GM23338 (cell line): ENCODE measurements around the gene DLG2. TPM values are rescaled to one million over a fixed set of nuclear protein-coding genes. Genes with fewer than 3 reads are reported as not detected.

Experiments
- ATAC-seq: fragments of 200-7000 bp; cut with Tn5 transposase; 3 replicates; pipeline ENCODE4 v1.9.1; 2020
- DNase-seq: peaks from one replicate; pipeline ENCODE4 v3.0.0-alpha.2; 2015; ENCODE audit warnings: low spot score
- H2AFZ ChIP-seq: fragments of 200-600 bp; sonication (generic); 2 replicates; pipeline ENCODE4 v1.8.0; 2016; ENCODE audit warnings: antibody characterized with exemption, mild to moderate bottlenecking, moderate library complexity
- H3F3A ChIP-seq: fragments of 200-600 bp; sonication (generic); replicated peaks from 2 replicates; pipeline ENCODE4 v1.8.0; 2017; ENCODE audit warnings: antibody characterized with exemption, mixed run types, low read depth
- H3K27ac ChIP-seq: fragments of 200-600 bp; sonication (generic); 2 replicates; pipeline ENCODE4 v1.6.1; 2016; ENCODE audit warnings: low read depth
- H3K27me3 ChIP-seq: fragments of 200-600 bp; sonication (generic); 2 replicates; pipeline ENCODE4 v1.8.0; 2016; ENCODE audit warnings: mild to moderate bottlenecking, mixed run types, moderate library complexity; ENCODE audit not compliant: insufficient read depth
- H3K36me3 ChIP-seq: fragments of 200-600 bp; sonication (generic); 2 replicates; pipeline ENCODE4 v1.8.0; 2016; ENCODE audit warnings: mild to moderate bottlenecking; ENCODE audit not compliant: insufficient read depth
- H3K4me1 ChIP-seq: fragments of 200-600 bp; sonication (generic); 2 replicates; pipeline ENCODE4 v1.8.0; 2016; ENCODE audit warnings: mild to moderate bottlenecking, moderate library complexity; ENCODE audit not compliant: insufficient read depth
- H3K4me2 ChIP-seq: fragments of 200-600 bp; sonication (generic); 2 replicates; pipeline ENCODE4 v1.7.1; 2017; ENCODE audit warnings: mixed run types
- H3K4me3 ChIP-seq: fragments of 200-600 bp; sonication (generic); 2 replicates; pipeline ENCODE4 v1.6.1; 2016; ENCODE audit warnings: mixed run types
- H3K79me2 ChIP-seq: fragments of 200-600 bp; sonication (generic); replicated peaks from 2 replicates; pipeline ENCODE4 v1.8.0; 2017; ENCODE audit warnings: mild to moderate bottlenecking; ENCODE audit not compliant: insufficient read depth
- H3K9me2 ChIP-seq: fragments of 200-600 bp; sonication (generic); 2 replicates; pipeline ENCODE4 v1.8.0; 2017; ENCODE audit not compliant: insufficient read depth
- H4K20me1 ChIP-seq: fragments of 200-600 bp; sonication (generic); replicated peaks from 2 replicates; pipeline ENCODE4 v1.8.0; 2017; ENCODE audit warnings: mild to moderate bottlenecking; ENCODE audit not compliant: insufficient read depth
- H3K27ac Mint-ChIP-seq: 2 replicates; pipeline ENCODE4 v1.8.0; 2020; ENCODE audit warnings: inconsistent platforms, mild to moderate bottlenecking, moderate library complexity, mixed read lengths
- H3K27me3 Mint-ChIP-seq: 3 replicates; pipeline ENCODE4 v1.8.0; 2022; ENCODE audit warnings: low read depth, mild to moderate bottlenecking, moderate library complexity, mixed read lengths, inconsistent platforms; ENCODE audit not compliant: insufficient read depth, poor library complexity
- H3K36me3 Mint-ChIP-seq: 3 replicates; pipeline ENCODE4 v1.8.0; 2021; ENCODE audit warnings: low read depth, mild to moderate bottlenecking, inconsistent platforms, moderate library complexity, mixed read lengths
- H3K4me1 Mint-ChIP-seq: 3 replicates; pipeline ENCODE4 v1.8.0; 2020; ENCODE audit warnings: mild to moderate bottlenecking, inconsistent platforms, mixed read lengths
- H3K4me3 Mint-ChIP-seq: 3 replicates; pipeline ENCODE4 v1.8.0; 2021; ENCODE audit warnings: moderate library complexity, mild to moderate bottlenecking, inconsistent platforms, mixed read lengths
- H3K9me3 Mint-ChIP-seq: 3 replicates; pipeline ENCODE4 v1.8.0; 2020; ENCODE audit warnings: moderate library complexity, mild to moderate bottlenecking, inconsistent platforms, mixed read lengths
- CTCF ChIP-seq, 2 experiments: fragments of 200-600 bp in 1 of 2; sonication (generic) in 1 of 2; conservative IDR thresholded peaks; 2 replicates each; pipeline versions ENCODE4 v1.5.1 to v1.6.1; 2016 to 2017; ENCODE audit warnings: antibody characterized with exemption in 2 of 2, low read depth in 2 of 2, mild to moderate bottlenecking in 2 of 2, moderate library complexity in 1 of 2
- EZH2phosphoT487 ChIP-seq: fragments of 200-600 bp; sonication (generic); IDR thresholded peaks from one replicate; pipeline ENCODE4 v1.8.1; 2018; ENCODE audit warnings: antibody characterized with exemption; ENCODE audit not compliant: unreplicated experiment
- NANOG ChIP-seq: IDR thresholded peaks from 2 replicates; pipeline ENCODE4 v1.6.1; 2016; ENCODE audit warnings: antibody characterized with exemption, borderline replicate concordance
- POLR2AphosphoS5 ChIP-seq: IDR thresholded peaks from 2 replicates; pipeline ENCODE4 v1.6.1; 2016; ENCODE audit warnings: antibody characterized with exemption, low read depth
- ZNF114 ChIP-seq: fragments of 250-450 bp; sonication (Bioruptor Pico); IDR thresholded peaks from 2 replicates; pipeline ENCODE4 v1.5.0; 2020; ENCODE audit warnings: mild to moderate bottlenecking, moderate library complexity
- ZNF331 ChIP-seq: fragments of 250-450 bp; sonication (Bioruptor Pico); IDR thresholded peaks from 2 replicates; pipeline ENCODE4 v1.5.0; 2020; ENCODE audit warnings: low read depth, mild to moderate bottlenecking, moderate library complexity
- polyA plus RNA-seq: library from polyadenylated mRNA; unstranded; fragments of >200 nt; fragmentation: Nextera tagmentation; extraction: Ambion mirVana; gene quantifications from 2 replicates; pipeline ENCODE4 v1.2.1, GENCODE V29; 2016
- total RNA-seq: library from RNA; depleted of rRNA; stranded (reverse); fragments of >200 nt; shearing (Covaris generic); gene quantifications from 2 replicates; pipeline ENCODE4 v1.2.3, GENCODE V29; 2014
- TF ChIP-seq, protein P1 (sequence below): fragments of 250-450 bp; sonication (Bioruptor Pico); IDR thresholded peaks from 2 replicates; pipeline ENCODE4 v1.5.0; 2020; ENCODE audit warnings: mild to moderate bottlenecking, moderate library complexity

Gene DLG2
- total and polyA plus RNA-seq, 2 experiments from 2014 or later, result 19.8 to 21.5 TPM

- TF ChIP-seq, protein P1, sequence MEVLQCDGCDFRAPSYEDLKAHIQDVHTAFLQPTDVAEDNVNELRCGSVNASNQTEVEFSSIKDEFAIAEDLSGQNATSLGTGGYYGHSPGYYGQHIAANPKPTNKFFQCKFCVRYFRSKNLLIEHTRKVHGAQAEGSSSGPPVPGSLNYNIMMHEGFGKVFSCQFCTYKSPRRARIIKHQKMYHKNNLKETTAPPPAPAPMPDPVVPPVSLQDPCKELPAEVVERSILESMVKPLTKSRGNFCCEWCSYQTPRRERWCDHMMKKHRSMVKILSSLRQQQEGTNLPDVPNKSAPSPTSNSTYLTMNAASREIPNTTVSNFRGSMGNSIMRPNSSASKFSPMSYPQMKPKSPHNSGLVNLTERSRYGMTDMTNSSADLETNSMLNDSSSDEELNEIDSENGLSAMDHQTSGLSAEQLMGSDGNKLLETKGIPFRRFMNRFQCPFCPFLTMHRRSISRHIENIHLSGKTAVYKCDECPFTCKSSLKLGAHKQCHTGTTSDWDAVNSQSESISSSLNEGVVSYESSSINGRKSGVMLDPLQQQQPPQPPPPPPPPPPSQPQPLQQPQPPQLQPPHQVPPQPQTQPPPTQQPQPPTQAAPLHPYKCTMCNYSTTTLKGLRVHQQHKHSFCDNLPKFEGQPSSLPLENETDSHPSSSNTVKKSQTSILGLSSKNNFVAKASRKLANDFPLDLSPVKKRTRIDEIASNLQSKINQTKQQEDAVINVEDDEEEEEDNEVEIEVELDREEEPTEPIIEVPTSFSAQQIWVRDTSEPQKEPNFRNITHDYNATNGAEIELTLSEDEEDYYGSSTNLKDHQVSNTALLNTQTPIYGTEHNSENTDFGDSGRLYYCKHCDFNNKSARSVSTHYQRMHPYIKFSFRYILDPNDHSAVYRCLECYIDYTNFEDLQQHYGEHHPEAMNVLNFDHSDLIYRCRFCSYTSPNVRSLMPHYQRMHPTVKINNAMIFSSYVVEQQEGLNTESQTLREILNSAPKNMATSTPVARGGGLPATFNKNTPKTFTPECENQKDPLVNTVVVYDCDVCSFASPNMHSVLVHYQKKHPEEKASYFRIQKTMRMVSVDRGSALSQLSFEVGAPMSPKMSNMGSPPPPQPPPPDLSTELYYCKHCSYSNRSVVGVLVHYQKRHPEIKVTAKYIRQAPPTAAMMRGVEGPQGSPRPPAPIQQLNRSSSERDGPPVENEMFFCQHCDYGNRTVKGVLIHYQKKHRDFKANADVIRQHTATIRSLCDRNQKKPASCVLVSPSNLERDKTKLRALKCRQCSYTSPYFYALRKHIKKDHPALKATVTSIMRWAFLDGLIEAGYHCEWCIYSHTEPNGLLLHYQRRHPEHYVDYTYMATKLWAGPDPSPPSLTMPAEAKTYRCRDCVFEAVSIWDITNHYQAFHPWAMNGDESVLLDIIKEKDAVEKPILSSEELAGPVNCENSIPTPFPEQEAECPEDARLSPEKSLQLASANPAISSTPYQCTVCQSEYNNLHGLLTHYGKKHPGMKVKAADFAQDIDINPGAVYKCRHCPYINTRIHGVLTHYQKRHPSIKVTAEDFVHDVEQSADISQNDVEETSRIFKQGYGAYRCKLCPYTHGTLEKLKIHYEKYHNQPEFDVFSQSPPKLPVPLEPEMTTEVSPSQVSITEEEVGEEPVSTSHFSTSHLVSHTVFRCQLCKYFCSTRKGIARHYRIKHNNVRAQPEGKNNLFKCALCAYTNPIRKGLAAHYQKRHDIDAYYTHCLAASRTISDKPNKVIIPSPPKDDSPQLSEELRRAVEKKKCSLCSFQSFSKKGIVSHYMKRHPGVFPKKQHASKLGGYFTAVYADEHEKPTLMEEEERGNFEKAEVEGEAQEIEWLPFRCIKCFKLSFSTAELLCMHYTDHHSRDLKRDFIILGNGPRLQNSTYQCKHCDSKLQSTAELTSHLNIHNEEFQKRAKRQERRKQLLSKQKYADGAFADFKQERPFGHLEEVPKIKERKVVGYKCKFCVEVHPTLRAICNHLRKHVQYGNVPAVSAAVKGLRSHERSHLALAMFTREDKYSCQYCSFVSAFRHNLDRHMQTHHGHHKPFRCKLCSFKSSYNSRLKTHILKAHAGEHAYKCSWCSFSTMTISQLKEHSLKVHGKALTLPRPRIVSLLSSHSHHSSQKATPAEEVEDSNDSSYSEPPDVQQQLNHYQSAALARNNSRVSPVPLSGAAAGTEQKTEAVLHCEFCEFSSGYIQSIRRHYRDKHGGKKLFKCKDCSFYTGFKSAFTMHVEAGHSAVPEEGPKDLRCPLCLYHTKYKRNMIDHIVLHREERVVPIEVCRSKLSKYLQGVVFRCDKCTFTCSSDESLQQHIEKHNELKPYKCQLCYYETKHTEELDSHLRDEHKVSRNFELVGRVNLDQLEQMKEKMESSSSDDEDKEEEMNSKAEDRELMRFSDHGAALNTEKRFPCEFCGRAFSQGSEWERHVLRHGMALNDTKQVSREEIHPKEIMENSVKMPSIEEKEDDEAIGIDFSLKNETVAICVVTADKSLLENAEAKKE, result no peak
- no peak for TF ChIP-seq ZNF331
Measured at GRCh38 chr11:83682611-83682973, 1944.6 kb downstream of the DLG2 start (continued).

- Histone ChIP-seq H3K79me2 (0 out of 2 replicates have a peak, but pooled peaks cover 5% of the 10 kb centered on the region), H3K27ac (no peak overlapping the region), H3K27me3 (no peaks in the 10 kb centered on the region), H2AFZ (no peak overlapping the region), H4K20me1 (no peaks in the 10 kb centered on the region), H3K4me3 (no peak overlapping the region), H3K36me3 (no peaks in the 10 kb centered on the region), H3K9me2 (no peaks in the 10 kb centered on the region), H3F3A (no peaks in the 10 kb centered on the region), H3K4me2 (0 out of 2 replicates have a peak overlapping the region, but pooled peaks have one; percentile 56), H3K4me1 (peaks cover 27% of the 10 kb centered on the region)
- H3K4me1 Mint-ChIP-seq, result peaks cover 29% of the 10 kb centered on the region
- H3K9me3 Mint-ChIP-seq, result no peaks in the 10 kb centered on the region
- H3K27me3 Mint-ChIP-seq, result no peaks in the 10 kb centered on the region
- no peak overlapping the region for H3K4me3 Mint-ChIP-seq
- ATAC-seq (no peak), DNase-seq (no peak)
- no peaks in the 10 kb centered on the region for H3K36me3 Mint-ChIP-seq
- H3K27ac Mint-ChIP-seq, result no peak overlapping the region
- TF ChIP-seq CTCF (conservative IDR thresholded peaks at IDR 0.05; ENCODE audit: low read depth in 2 of 2), result no peak
- TF ChIP-seq, protein P1, result no peak
- TF ChIP-seq ZNF114 (CRISPR knock-in tag), result no peak
- TF ChIP-seq EZH2phosphoT487, result no peak
- no peak for TF ChIP-seq POLR2AphosphoS5
- no peak for TF ChIP-seq NANOG
Measured at GRCh38 chr11:83681906-83682610, 1945.1 kb downstream of the DLG2 start.
